H9 (cell line): Measurements from ENCODE around the gene CLASP2. TPM values are rescaled to one million over a fixed set of nuclear protein-coding genes. Genes with fewer than 3 reads are reported as not detected.
A peak's percentile ranks its signal among the peaks of the same experiment; 100 is the strongest.

Source experiments
- DNase-seq: peaks from one replicate; pipeline ENCODE4 v3.0.0-alpha.2; 2017
- H2AFZ ChIP-seq: one replicate; pipeline ENCODE4 v1.6.1; 2013; ENCODE audit warnings: mild to moderate bottlenecking, low read length, control low read depth, moderate library complexity
- H2AK5ac ChIP-seq: 2 replicates; pipeline ENCODE4 v1.6.1; 2013; ENCODE audit warnings: low read length, control low read depth, mixed read lengths; ENCODE audit not compliant: insufficient read length
- H2BK120ac ChIP-seq: one replicate; pipeline ENCODE4 v1.6.1; 2013; ENCODE audit warnings: low read depth, mild to moderate bottlenecking, low read length, control low read depth, inconsistent platforms; ENCODE audit not compliant: poor library complexity, severe bottlenecking
- H2BK12ac ChIP-seq: 2 replicates; pipeline ENCODE4 v1.6.1; 2013; ENCODE audit warnings: low read length, control low read depth, mixed read lengths, low read depth; ENCODE audit not compliant: insufficient read length
- H2BK15ac ChIP-seq: 2 replicates; pipeline ENCODE4 v1.6.1; 2013; ENCODE audit warnings: low read depth, low read length, control low read depth
- H2BK20ac ChIP-seq: one replicate; pipeline ENCODE4 v1.6.1; 2013; ENCODE audit warnings: low read depth, mild to moderate bottlenecking, low read length, control low read depth, inconsistent platforms; ENCODE audit not compliant: poor library complexity, severe bottlenecking
- H2BK5ac ChIP-seq: 2 replicates; pipeline ENCODE4 v1.6.1; 2013; ENCODE audit warnings: low read length, control low read depth, mixed read lengths; ENCODE audit not compliant: insufficient read length
- H3K14ac ChIP-seq: 2 replicates; pipeline ENCODE4 v1.6.1; 2013; ENCODE audit warnings: low read length, control low read depth; ENCODE audit not compliant: insufficient read depth
- H3K18ac ChIP-seq: 2 replicates; pipeline ENCODE4 v1.6.1; 2013; ENCODE audit warnings: low read depth, mild to moderate bottlenecking, mixed read lengths, low read length, control low read depth; ENCODE audit not compliant: insufficient read length
- H3K23ac ChIP-seq: 2 replicates; pipeline ENCODE4 v1.6.1; 2013; ENCODE audit warnings: low read length, control low read depth, mixed read lengths, low read depth; ENCODE audit not compliant: insufficient read length
- H3K23me2 ChIP-seq: 2 replicates; pipeline ENCODE4 v1.6.1; 2013; ENCODE audit warnings: low read depth, mild to moderate bottlenecking, mixed read lengths, low read length, control low read depth; ENCODE audit not compliant: insufficient read length, poor library complexity, severe bottlenecking
- H3K27ac ChIP-seq: 2 replicates; pipeline ENCODE4 v1.5.1; 2013; ENCODE audit warnings: low read length, control low read depth, mixed read lengths, low read depth; ENCODE audit not compliant: insufficient read length
- H3K27me3 ChIP-seq: 2 replicates; pipeline ENCODE4 v1.6.1; 2013; ENCODE audit warnings: low read length, control low read depth, inconsistent platforms; ENCODE audit not compliant: insufficient read depth
- H3K4ac ChIP-seq: 2 replicates; pipeline ENCODE4 v1.6.1; 2013; ENCODE audit warnings: low read depth, mild to moderate bottlenecking, control low read depth, inconsistent platforms, low read length, moderate library complexity
- H3K4me1 ChIP-seq: 2 replicates; pipeline ENCODE4 v1.6.1; 2013; ENCODE audit warnings: low read length, control low read depth, inconsistent platforms; ENCODE audit not compliant: insufficient read depth
- H3K4me2 ChIP-seq: 2 replicates; pipeline ENCODE4 v1.6.1; 2013; ENCODE audit warnings: low read length, control low read depth, mixed read lengths; ENCODE audit not compliant: insufficient read length, insufficient read depth
- H3K56ac ChIP-seq: 2 replicates; pipeline ENCODE4 v1.6.1; 2013; ENCODE audit warnings: low read depth, mild to moderate bottlenecking, mixed read lengths, low read length, control low read depth; ENCODE audit not compliant: insufficient read length
- H3K79me1 ChIP-seq: 2 replicates; pipeline ENCODE4 v1.6.1; 2013; ENCODE audit warnings: low read depth, mild to moderate bottlenecking, moderate library complexity, low read length, control low read depth, inconsistent platforms; ENCODE audit not compliant: insufficient read depth, poor library complexity, severe bottlenecking
- H3K79me2 ChIP-seq: 2 replicates; pipeline ENCODE4 v1.6.1; 2013; ENCODE audit warnings: low read length, control low read depth, inconsistent platforms; ENCODE audit not compliant: insufficient read depth
- H3K9ac ChIP-seq: 2 replicates; pipeline ENCODE4 v1.6.1; 2013; ENCODE audit warnings: low read length, control low read depth, mixed read lengths; ENCODE audit not compliant: insufficient read length; ENCODE audit errors: extremely low read depth
- H3K9me3 ChIP-seq: one replicate; pipeline ENCODE4 v1.6.1; 2013; ENCODE audit warnings: low read depth, low read length, inconsistent platforms; ENCODE audit not compliant: control insufficient read depth
- H3T11ph ChIP-seq: one replicate; pipeline ENCODE4 v1.6.1; 2013; ENCODE audit warnings: mild to moderate bottlenecking, low read length, control low read depth, inconsistent platforms
- H4K20me1 ChIP-seq: one replicate; pipeline ENCODE4 v1.6.1; 2013; ENCODE audit not compliant: control insufficient read depth, insufficient read length, insufficient read depth
- H4K5ac ChIP-seq: 2 replicates; pipeline ENCODE4 v1.6.1; 2013; ENCODE audit warnings: low read depth, mild to moderate bottlenecking, mixed read lengths, low read length, control low read depth; ENCODE audit not compliant: insufficient read length
- H4K8ac ChIP-seq: replicated peaks from 2 replicates; pipeline ENCODE4 v1.6.1; 2013; ENCODE audit warnings: low read length, control low read depth, mixed read lengths, low read depth; ENCODE audit not compliant: insufficient read length
- H4K91ac ChIP-seq: 2 replicates; pipeline ENCODE4 v1.6.1; 2013; ENCODE audit warnings: low read depth, mild to moderate bottlenecking, moderate library complexity, mixed read lengths, low read length, control low read depth; ENCODE audit not compliant: insufficient read length
- H3K27ac Mint-ChIP-seq, 3 experiments: 2 replicates in 2 of 3; 3 replicates in 1 of 3; pipeline ENCODE4 v1.8.0; 2020 to 2021; ENCODE audit warnings: mixed read lengths in 3 of 3, mild to moderate bottlenecking in 1 of 3, moderate library complexity in 1 of 3
- H3K27me3 Mint-ChIP-seq: 2 replicates; pipeline ENCODE4 v1.8.0; 2021; ENCODE audit warnings: low read depth, mild to moderate bottlenecking, moderate library complexity, mixed read lengths
- H3K36me3 Mint-ChIP-seq, 3 experiments: 2 replicates in 2 of 3; 3 replicates in 1 of 3; pipeline ENCODE4 v1.8.0; 2020 to 2021; ENCODE audit warnings: low read depth in 3 of 3, mixed read lengths in 3 of 3; ENCODE audit not compliant: insufficient read depth in 1 of 3
- H3K4me1 Mint-ChIP-seq, 2 experiments: 2 replicates each; pipeline ENCODE4 v1.8.0; 2020; ENCODE audit warnings: mixed read lengths in 2 of 2
- H3K4me3 Mint-ChIP-seq, 2 experiments: 2 replicates in 1 of 2; 3 replicates in 1 of 2; pipeline ENCODE4 v1.8.0; 2020 to 2021; ENCODE audit warnings: mild to moderate bottlenecking in 2 of 2, mixed read lengths in 2 of 2, moderate library complexity in 1 of 2
- H3K9me3 Mint-ChIP-seq, 2 experiments: 2 replicates in 1 of 2; 3 replicates in 1 of 2; pipeline ENCODE4 v1.8.0; 2020; ENCODE audit warnings: mild to moderate bottlenecking in 2 of 2, mixed read lengths in 2 of 2, moderate library complexity in 1 of 2
- CTCF ChIP-seq: fragments of 200-600 bp; sonication (generic); conservative IDR thresholded peaks from 3 replicates; pipeline ENCODE4 v1.8.0; 2021; ENCODE audit warnings: antibody characterized with exemption, mild to moderate bottlenecking
- WGBS: extraction: QIAGEN DNeasy Blood & Tissue Kit; methylation state at CpG from one replicate; pipeline ENCODE4 v1.1.7; 2013; ENCODE audit warnings: missing lambda C conversion rate, low lambda C conversion rate, mixed read lengths; ENCODE audit not compliant: insufficient read length; ENCODE audit errors: extremely low coverage; 5-methylcytosine and 5-hydroxymethylcytosine counted together
- total RNA-seq: library from RNA; stranded (reverse); gene quantifications from 2 replicates; pipeline ENCODE4 v1.2.1, GENCODE V29; 2021

Gene CLASP2
- total RNA-seq, 1 experiment from 2014 or later, result 60.5 TPM

DNA sequence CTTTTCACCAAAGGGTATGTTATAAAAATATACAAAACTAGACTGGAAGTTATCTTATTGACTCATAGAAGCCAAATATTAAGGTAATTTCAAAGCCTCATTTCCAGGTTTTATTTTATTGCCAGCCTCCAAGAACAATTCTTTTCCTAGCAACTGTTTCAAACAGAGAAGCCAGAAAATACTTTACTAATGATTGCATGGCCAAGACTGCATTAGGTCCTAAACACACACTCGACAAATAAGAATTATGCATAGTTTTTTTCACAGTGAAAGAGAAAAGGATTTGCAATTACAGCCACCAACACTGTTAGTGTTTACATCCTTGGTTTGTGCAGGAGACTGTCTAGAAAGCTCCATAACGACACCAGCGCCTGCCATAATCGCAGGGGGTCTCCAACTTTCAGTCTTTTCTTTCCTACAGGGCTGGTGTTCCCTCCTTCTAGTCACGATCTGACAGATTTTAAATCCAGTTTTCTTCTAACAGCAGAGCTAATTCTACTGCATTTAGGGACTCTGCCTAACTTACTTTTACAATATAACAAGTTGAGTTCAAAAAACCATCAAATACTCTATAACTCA lies 58.1 kb downstream of the CLASP2 start:
- no peak overlapping the region for H4K91ac ChIP-seq
- Mint-ChIP-seq H3K27me3 (no peaks in the 10 kb centered on the region), H3K4me1 (peaks cover 28 to 30% of the 10 kb centered on the region in 2 experiments), H3K9me3 (no peaks in the 10 kb centered on the region), H3K27ac (peak overlapping the region in 2 of 3 experiments; percentile 88 to 91; a peak in 1 of 7 replicates), H3K4me3 (peak overlapping the region in 1 of 2 experiments; percentile 48; a peak in 2 of 5 replicates), H3K36me3 (no peaks in the 10 kb centered on the region; a peak in 1 of 7 replicates)
- no CpG with 5 or more reads among the region's 5 CpGs for WGBS
- H3K4me2 ChIP-seq, result peak overlapping the region; percentile 62
- H4K8ac ChIP-seq, result no peak overlapping the region
- H3K18ac ChIP-seq, result no peak overlapping the region
- H2BK12ac ChIP-seq, result no peak overlapping the region
- H2AK5ac ChIP-seq, result no peak overlapping the region
- H3K14ac ChIP-seq, result no peak overlapping the region
- H4K5ac ChIP-seq, result no peak overlapping the region
- H3K79me2 ChIP-seq, result no peaks in the 10 kb centered on the region
- no peak overlapping the region for H2BK5ac ChIP-seq
- no peaks in the 10 kb centered on the region for H3K79me1 ChIP-seq
- H3K9me3 ChIP-seq, result no peaks in the 10 kb centered on the region
- H2AFZ ChIP-seq, result no peak overlapping the region
- H2BK20ac ChIP-seq, result no peak overlapping the region
- H3K27ac ChIP-seq, result no peak overlapping the region
- DNase-seq, result no peak
- H2BK15ac ChIP-seq, result no peak overlapping the region
- H3K4ac ChIP-seq, result no peak overlapping the region
- no peak overlapping the region for H3K9ac ChIP-seq
- no peak overlapping the region for H2BK120ac ChIP-seq
- H3K23ac ChIP-seq, result no peak overlapping the region
- TF ChIP-seq CTCF, result no peak
- no peaks in the 10 kb centered on the region for H4K20me1 ChIP-seq
- H3K23me2 ChIP-seq, result peaks cover 6% of the 10 kb centered on the region
- H3K56ac ChIP-seq, result no peak overlapping the region
- no peaks in the 10 kb centered on the region for H3K27me3 ChIP-seq
- no peak overlapping the region for H3T11ph ChIP-seq
- peaks cover 3% of the 10 kb centered on the region; the same call in 1 of the 2 replicates for H3K4me1 ChIP-seq
